ENCODE results near the gene GPANK1.

Gene GPANK1

DNA sequence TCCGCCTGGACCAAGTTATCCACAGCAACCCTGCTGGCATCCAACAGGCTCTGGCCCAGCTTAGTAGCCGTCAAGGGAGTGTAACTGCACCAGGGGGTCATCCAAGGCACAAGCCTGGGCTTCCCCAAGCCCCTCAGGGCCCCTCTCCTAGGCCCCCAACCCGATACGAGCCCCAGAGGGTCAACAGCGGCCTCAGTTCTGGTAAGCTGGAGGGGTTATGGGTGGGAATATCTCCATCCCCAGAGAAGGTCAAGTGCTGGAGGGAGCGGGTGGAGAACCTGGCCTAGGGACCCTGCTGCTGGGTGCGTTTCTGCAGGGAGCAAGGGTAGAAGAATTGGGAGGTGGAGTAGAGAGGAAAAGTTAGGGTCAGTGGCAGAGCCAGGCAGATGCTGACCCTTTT is 31.4 kb downstream of the GPANK1 start:
- TF ChIP-seq POLR2AphosphoS5 (IDR thresholded peaks at IDR 0.05; ENCODE audit: low read depth, low read length): 0 out of 2 replicates have a peak, but pooled peaks have one; percentile 47
- TF ChIP-seq, protein P1, sequence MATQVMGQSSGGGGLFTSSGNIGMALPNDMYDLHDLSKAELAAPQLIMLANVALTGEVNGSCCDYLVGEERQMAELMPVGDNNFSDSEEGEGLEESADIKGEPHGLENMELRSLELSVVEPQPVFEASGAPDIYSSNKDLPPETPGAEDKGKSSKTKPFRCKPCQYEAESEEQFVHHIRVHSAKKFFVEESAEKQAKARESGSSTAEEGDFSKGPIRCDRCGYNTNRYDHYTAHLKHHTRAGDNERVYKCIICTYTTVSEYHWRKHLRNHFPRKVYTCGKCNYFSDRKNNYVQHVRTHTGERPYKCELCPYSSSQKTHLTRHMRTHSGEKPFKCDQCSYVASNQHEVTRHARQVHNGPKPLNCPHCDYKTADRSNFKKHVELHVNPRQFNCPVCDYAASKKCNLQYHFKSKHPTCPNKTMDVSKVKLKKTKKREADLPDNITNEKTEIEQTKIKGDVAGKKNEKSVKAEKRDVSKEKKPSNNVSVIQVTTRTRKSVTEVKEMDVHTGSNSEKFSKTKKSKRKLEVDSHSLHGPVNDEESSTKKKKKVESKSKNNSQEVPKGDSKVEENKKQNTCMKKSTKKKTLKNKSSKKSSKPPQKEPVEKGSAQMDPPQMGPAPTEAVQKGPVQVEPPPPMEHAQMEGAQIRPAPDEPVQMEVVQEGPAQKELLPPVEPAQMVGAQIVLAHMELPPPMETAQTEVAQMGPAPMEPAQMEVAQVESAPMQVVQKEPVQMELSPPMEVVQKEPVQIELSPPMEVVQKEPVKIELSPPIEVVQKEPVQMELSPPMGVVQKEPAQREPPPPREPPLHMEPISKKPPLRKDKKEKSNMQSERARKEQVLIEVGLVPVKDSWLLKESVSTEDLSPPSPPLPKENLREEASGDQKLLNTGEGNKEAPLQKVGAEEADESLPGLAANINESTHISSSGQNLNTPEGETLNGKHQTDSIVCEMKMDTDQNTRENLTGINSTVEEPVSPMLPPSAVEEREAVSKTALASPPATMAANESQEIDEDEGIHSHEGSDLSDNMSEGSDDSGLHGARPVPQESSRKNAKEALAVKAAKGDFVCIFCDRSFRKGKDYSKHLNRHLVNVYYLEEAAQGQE (IDR thresholded peaks at IDR 0.05; ENCODE audit: insufficient read depth in 1 of 2, low read depth in 2 of 2, low read length in 2 of 2): no peak

- TF ChIP-seq POLR2AphosphoS5 (IDR thresholded peaks at IDR 0.05; ENCODE audit: low read depth, low read length): no peak
- no peak for TF ChIP-seq SIN3A (IDR thresholded peaks at IDR 0.05; ENCODE audit: borderline replicate concordance, insufficient read depth, low read length)
- no peak for TF ChIP-seq FOXP2 (optimal IDR thresholded peaks at IDR 0.05; ENCODE audit: borderline replicate concordance, extremely low read depth, extremely low read length, insufficient read depth)
- no peak for TF ChIP-seq TAF1 (IDR thresholded peaks at IDR 0.05; ENCODE audit: borderline replicate concordance, insufficient read depth, low read length)
Observed at GRCh38 chr6:31632279-31632946, 32.4 kb downstream of the GPANK1 start.

DNA sequence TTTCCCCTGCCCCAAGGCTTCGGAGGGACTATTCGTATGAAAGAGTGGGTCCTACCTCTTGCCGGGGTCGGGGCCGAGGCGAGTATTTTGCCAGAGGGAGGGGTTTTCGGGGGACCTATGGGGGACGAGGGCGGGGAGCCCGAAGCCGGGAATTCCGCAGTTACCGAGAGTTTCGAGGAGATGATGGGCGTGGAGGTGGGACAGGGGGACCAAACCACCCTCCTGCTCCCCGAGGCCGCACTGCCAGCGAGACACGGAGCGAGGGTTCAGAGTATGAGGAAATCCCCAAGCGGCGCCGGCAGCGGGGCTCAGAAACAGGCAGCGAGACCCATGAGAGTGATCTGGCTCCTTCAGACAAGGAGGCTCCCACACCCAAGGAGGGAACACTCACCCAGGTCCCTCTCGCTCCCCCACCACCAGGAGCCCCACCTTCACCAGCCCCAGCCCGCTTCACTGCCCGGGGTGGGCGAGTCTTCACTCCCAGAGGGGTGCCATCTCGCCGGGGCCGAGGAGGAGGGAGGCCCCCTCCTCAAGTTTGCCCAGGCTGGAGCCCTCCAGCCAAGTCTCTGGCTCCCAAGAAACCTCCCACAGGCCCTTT is 33.0 kb downstream of the GPANK1 start:
- no peak for TF ChIP-seq SIN3A (IDR thresholded peaks at IDR 0.05; ENCODE audit: borderline replicate concordance, insufficient read depth, low read length)
- no peak for TF ChIP-seq TAF1 (IDR thresholded peaks at IDR 0.05; ENCODE audit: borderline replicate concordance, insufficient read depth, low read length)

DNA sequence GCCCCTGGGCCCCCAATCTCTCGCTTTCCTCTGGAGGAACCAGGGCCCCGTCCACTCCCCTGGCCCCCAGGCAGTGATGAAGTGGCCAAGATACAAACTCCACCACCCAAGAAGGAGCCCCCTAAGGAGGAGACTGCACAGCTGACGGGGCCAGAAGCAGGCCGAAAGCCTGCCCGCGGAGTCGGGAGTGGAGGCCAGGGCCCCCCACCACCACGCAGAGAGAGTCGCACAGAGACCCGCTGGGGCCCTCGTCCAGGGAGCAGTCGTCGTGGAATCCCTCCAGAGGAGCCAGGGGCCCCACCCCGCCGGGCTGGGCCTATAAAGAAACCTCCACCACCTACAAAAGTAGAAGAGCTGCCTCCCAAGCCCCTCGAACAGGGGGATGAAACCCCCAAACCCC is 33.6 kb downstream of the GPANK1 start:
- TF ChIP-seq POLR2AphosphoS5 (IDR thresholded peaks at IDR 0.05; ENCODE audit: low read depth, low read length): no peak
- TF ChIP-seq SIN3A (IDR thresholded peaks at IDR 0.05; ENCODE audit: borderline replicate concordance, insufficient read depth, low read length): no peak
- TF ChIP-seq, protein P1 (IDR thresholded peaks at IDR 0.05; ENCODE audit: insufficient read depth in 1 of 2, low read depth in 2 of 2, low read length in 2 of 2): no peak

DNA sequence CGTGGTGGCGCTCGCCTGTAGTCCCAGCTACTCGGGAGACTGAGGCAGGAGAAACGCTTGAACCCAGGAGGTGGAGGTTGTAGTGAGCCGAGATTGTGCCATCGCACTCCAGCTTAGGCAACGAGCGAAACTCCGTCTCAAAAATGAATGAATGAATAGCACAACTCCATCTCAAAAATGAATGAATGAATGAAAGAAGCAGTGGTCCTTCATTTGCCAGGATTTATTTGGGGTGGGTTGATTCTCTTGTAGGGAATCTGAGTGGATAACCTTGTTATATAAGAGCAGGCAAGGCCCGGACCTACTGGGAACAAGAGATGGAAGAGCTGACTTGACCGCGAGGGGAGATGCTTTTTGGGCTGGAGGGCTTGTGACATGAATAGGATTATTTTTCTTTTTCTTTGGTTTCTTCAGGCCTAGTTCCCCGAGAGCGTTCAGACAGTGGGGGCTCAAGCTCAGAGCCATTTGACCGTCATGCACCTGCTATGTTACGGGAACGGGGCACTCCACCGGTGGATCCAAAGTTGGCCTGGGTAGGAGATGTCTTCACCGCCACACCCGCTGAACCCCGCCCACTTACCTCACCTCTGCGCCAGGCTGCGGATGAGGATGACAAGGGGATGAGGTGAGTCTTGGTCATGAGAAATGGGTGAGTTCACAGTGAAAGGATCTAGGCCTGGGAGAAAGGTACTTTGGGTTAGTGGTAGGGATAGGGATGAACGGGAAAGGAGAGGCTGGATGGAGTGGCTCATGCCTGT is 34.4 kb downstream of the GPANK1 start:
- TF ChIP-seq, protein P1 (IDR thresholded peaks at IDR 0.05; ENCODE audit: insufficient read depth in 1 of 2, low read depth in 2 of 2, low read length in 2 of 2): no peak
- TF ChIP-seq FOXP2 (optimal IDR thresholded peaks at IDR 0.05; ENCODE audit: borderline replicate concordance, extremely low read depth, extremely low read length, insufficient read depth): no peak
- no peak for TF ChIP-seq TAF1 (IDR thresholded peaks at IDR 0.05; ENCODE audit: borderline replicate concordance, insufficient read depth, low read length)
- TF ChIP-seq POLR2AphosphoS5 (IDR thresholded peaks at IDR 0.05; ENCODE audit: low read depth, low read length): peak; percentile 41; the same call in 1 of the 2 replicates
- TF ChIP-seq SIN3A (IDR thresholded peaks at IDR 0.05; ENCODE audit: borderline replicate concordance, insufficient read depth, low read length): no peak

- TF ChIP-seq, protein P1 (IDR thresholded peaks at IDR 0.05; ENCODE audit: insufficient read depth in 1 of 2, low read depth in 2 of 2, low read length in 2 of 2): no peak
- TF ChIP-seq SIN3A (IDR thresholded peaks at IDR 0.05; ENCODE audit: borderline replicate concordance, insufficient read depth, low read length) (no peak), POLR2AphosphoS5 (IDR thresholded peaks at IDR 0.05; ENCODE audit: low read depth, low read length) (peak; percentile 35; the same call in 1 of the 2 replicates), TAF1 (IDR thresholded peaks at IDR 0.05; ENCODE audit: borderline replicate concordance, insufficient read depth, low read length) (no peak)
Observed at GRCh38 chr6:31629014-31629413, 35.8 kb downstream of the GPANK1 start.
